Left ventricle myocardium inferior (tissue), 1 donor: Measurements from ENCODE around the gene CTNNBL1. TPM values are rescaled to one million over a fixed set of nuclear protein-coding genes. Genes with fewer than 3 reads are reported as not detected.

Experiments used
- DNase-seq: peaks from one replicate; pipeline ENCODE4 v3.0.0-alpha.2; 2020
- H3K27ac ChIP-seq: fragments of 200-600 bp; replicated peaks from 2 replicates; pipeline ENCODE4 v1.8.0; 2021
- H3K27me3 ChIP-seq: fragments of 200-600 bp; 2 replicates; pipeline ENCODE4 v1.8.0; 2021; ENCODE audit warnings: low read depth
- H3K36me3 ChIP-seq: fragments of 200-600 bp; 2 replicates; pipeline ENCODE4 v1.8.0; 2021
- H3K4me1 ChIP-seq: fragments of 200-600 bp; 2 replicates; pipeline ENCODE4 v1.8.0; 2021
- H3K4me3 ChIP-seq: fragments of 200-600 bp; 2 replicates; pipeline ENCODE4 v1.8.0; 2021; ENCODE audit warnings: mild to moderate bottlenecking, moderate library complexity
- H3K9me3 ChIP-seq: fragments of 200-600 bp; replicated peaks from 2 replicates; pipeline ENCODE4 v1.8.0; 2021
- intact Hi-C: fragments of 100-400 bp; cut with micrococcal nuclease; formaldehyde crosslinking; loops from one replicate; pipeline ENCODE4 v1.11.0; 2022
- total RNA-seq: library from RNA; stranded (reverse); fragmentation: NEBNext Ultra II Directional; extraction: Animal tissue kit (Norgen Biotek cat#: 25700); gene quantifications from one replicate; pipeline ENCODE4 v1.2.1, GENCODE V29; 2021
- TF ChIP-seq, protein P1 (sequence below): fragments of 200-600 bp; IDR thresholded peaks from 2 replicates; pipeline ENCODE4 v1.8.0; 2021; ENCODE audit warnings: antibody characterized with exemption, mild to moderate bottlenecking, borderline replicate concordance
- donor health status: DM: no; HTN: yes; CAD: no; lungs with severe emphysema.

The CTNNBL1 gene
- total RNA-seq, 1 donor from 2014 or later: 58.8 TPM

DNA sequence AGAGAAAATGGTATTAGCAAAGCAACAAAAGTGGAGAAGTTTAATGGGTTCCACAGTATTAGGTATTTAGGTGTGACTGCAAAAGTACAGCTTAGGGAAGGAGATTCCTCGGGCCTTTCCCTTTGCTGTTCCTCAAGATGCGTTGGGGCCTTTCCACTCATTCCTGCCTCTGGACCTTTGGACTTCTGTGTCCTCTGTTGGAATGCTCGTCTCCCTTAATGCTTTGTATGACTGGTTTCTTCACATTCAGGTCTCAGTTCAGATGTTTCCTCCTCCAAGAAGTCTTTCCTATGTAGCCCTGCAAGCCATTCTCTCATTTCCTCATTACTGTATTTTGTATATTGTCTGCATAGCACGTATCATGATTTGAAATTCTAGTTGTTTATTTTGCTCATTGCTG lies 39.6 kb downstream of the CTNNBL1 start:
- TF ChIP-seq, protein P1, sequence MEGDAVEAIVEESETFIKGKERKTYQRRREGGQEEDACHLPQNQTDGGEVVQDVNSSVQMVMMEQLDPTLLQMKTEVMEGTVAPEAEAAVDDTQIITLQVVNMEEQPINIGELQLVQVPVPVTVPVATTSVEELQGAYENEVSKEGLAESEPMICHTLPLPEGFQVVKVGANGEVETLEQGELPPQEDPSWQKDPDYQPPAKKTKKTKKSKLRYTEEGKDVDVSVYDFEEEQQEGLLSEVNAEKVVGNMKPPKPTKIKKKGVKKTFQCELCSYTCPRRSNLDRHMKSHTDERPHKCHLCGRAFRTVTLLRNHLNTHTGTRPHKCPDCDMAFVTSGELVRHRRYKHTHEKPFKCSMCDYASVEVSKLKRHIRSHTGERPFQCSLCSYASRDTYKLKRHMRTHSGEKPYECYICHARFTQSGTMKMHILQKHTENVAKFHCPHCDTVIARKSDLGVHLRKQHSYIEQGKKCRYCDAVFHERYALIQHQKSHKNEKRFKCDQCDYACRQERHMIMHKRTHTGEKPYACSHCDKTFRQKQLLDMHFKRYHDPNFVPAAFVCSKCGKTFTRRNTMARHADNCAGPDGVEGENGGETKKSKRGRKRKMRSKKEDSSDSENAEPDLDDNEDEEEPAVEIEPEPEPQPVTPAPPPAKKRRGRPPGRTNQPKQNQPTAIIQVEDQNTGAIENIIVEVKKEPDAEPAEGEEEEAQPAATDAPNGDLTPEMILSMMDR: no peak
- H3K4me3 ChIP-seq: no peak overlapping the region
- no peaks in the 10 kb centered on the region for H3K9me3 ChIP-seq
- no peak for DNase-seq
- peaks cover 95% of the 10 kb centered on the region for H3K4me1 ChIP-seq
- H3K36me3 ChIP-seq: peaks cover 22% of the 10 kb centered on the region
- peak overlapping the region; percentile 38 for H3K27ac ChIP-seq
- intact Hi-C loops: no loop called here
- H3K27me3 ChIP-seq: no peaks in the 10 kb centered on the region

DNA sequence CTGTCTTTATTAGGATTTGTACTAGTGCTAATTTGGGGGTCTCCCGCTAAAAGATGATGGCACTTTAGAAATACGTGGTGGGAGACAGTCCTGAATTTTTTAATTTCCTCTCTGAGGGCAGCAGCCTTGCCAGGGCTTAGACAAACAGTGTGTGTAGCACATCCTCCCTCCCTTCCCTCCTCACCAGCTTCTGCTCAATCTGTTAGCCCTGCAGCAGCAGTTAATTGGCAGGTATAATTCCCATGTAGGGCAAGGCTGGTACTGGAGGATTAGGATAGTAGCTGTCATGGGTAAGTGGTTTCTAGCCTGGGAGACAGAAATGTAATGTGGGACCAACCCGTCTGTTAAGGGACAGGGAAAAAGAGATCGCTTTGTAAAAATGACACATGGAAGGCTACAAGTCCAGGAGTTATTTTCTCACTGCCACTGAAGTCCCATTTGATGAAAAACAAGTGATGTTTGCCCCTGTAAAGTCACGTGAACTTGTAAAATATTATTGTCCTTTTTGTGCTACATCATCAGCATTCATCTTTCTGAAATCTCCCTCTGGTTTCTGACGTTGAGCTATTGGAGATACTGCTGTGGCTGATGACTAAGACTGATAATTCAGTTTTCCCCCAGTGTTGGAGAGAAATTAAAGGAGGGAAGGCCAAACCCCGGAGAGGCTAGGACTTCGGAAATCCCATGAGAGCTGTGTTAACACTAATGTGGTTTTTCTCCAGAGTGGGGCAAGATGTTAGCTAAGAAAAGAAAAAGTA lies 40.6 kb downstream of the CTNNBL1 start:
- peaks cover 26% of the 10 kb centered on the region for H3K36me3 ChIP-seq
- H3K9me3 ChIP-seq: no peaks in the 10 kb centered on the region
- TF ChIP-seq, protein P1: no peak
- no peak for DNase-seq
- no peak overlapping the region for H3K4me3 ChIP-seq
- no peaks in the 10 kb centered on the region for H3K27me3 ChIP-seq
- intact Hi-C loops: no loop called here
- peak overlapping the region; percentile 38 for H3K27ac ChIP-seq
- peaks cover 93% of the 10 kb centered on the region for H3K4me1 ChIP-seq

DNA sequence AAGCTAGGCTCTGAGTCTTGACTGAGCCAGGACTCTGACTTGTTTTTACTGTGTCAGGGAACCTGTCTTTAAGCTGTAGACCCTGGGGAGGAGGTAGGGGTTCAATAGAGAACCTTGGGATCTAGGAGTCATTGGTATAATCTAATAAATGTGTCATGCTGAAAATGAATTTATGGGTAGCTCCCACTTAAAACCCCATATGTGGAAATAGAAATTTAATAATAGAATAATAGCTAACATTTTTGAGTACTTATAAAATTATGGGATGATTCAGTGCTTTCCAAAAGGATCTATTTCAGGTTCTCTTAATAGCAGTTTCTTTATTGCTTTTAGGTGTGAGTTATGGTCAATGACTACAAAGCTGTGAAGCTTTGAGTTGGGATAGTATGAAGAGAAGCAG lies 41.7 kb downstream of the CTNNBL1 start:
- intact Hi-C loops: no loop called here
- H3K27me3 ChIP-seq: no peaks in the 10 kb centered on the region
- TF ChIP-seq, protein P1: no peak
- H3K4me1 ChIP-seq: peaks cover 91% of the 10 kb centered on the region
- no peak for DNase-seq
- H3K27ac ChIP-seq: no peak overlapping the region
- no peaks in the 10 kb centered on the region for H3K9me3 ChIP-seq
- H3K36me3 ChIP-seq: peaks cover 30% of the 10 kb centered on the region
- H3K4me3 ChIP-seq: no peak overlapping the region

DNA sequence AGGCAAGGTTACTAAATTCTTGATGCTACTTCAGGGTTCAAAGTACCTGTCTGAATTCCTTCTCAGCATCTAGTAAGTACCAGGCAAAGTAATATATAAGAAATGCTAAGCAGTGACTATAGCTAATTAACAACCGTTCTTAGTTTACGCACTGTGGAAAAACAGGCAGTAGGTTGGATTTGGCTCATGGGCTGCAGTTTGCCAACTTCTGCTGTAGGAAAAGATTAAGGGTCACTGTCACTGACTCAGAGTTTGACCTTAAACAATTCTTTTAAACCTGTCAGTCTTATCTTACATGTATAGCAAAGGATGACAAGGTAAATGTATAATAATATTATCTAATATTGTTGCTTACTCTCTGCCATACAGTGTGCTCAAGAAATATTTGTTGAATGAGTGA lies 42.3 kb downstream of the CTNNBL1 start:
- peak overlapping the region; percentile 83 for H3K27ac ChIP-seq
- H3K27me3 ChIP-seq: no peaks in the 10 kb centered on the region
- H3K4me1 ChIP-seq: peaks cover 91% of the 10 kb centered on the region
- peaks cover 30% of the 10 kb centered on the region for H3K36me3 ChIP-seq
- no peak for DNase-seq
- intact Hi-C loops: no loop called here
- TF ChIP-seq, protein P1: no peak
- H3K9me3 ChIP-seq: no peaks in the 10 kb centered on the region
- H3K4me3 ChIP-seq: no peak overlapping the region

DNA sequence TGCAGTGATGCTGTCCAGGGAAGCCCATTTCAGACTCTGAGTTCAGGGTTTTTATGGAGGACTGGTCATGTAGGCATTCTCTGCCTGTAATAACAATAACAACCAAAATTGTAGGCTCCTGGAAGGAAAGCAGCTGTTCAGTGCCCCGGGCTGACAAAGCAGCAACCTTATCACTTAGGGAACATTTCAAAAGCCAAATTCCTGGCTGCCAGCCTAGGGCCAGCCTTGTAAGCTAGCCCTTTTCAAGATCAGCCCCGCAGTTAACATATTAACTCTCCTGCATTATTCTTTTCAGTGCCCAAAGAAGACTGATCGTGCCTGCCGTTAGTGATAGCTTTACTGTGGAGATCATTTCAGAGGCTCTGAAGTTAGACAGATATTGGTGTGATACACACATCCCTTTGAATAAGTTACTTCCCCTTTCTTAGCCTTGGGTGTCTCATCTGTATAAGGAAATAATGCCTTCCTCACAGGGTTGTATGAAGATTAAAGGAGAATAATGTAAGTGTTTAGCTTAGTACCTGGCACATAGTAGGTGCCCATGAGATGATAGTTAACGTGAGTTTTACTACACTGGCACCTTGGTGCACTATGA lies 44.1 kb downstream of the CTNNBL1 start:
- Histone ChIP-seq H3K36me3 (peaks cover 30% of the 10 kb centered on the region), H3K27ac (peak overlapping the region; percentile 83), H3K4me1 (peaks cover 88% of the 10 kb centered on the region), H3K4me3 (peak overlapping the region; percentile 1), H3K9me3 (no peaks in the 10 kb centered on the region), H3K27me3 (no peaks in the 10 kb centered on the region)
- intact Hi-C loops: no loop called here
- DNase-seq: peak; percentile 38
- TF ChIP-seq, protein P1: no peak
